Activated effector memory CD4-positive, alpha-beta T cell treated with anti-CD3 and anti-CD28 coated beads, Interleukin-2, amount 50 U/mL, for 16 hours (primary cell): ENCODE results near the gene TDP2.
"Not testable (repeated sequence)": the region's sequence is repeated elsewhere in the genome, so short reads cannot be mapped to it uniquely, and the experiment has no call there.

ENCODE experiments used
- DNase-seq: peaks from one replicate; pipeline ENCODE4 v3.0.0-alpha.2; 2020

TDP2 gene

GRCh38 chr6:24678792-24679352 is 12.2 kb upstream of the TDP2 start:
- DNase-seq: not testable (repeated sequence)

GRCh38 chr6:24673625-24674024 is 6.9 kb upstream of the TDP2 start:
- DNase-seq: no peak

GRCh38 chr6:24672620-24673182 is 6.0 kb upstream of the TDP2 start:
- no peak for DNase-seq

GRCh38 chr6:24671077-24671476 is 4.4 kb upstream of the TDP2 start:
- not testable (repeated sequence) for DNase-seq

- DNase-seq: not testable (repeated sequence)
Measured at GRCh38 chr6:24670492-24670891, 3.8 kb upstream of the TDP2 start.

GRCh38 chr6:24668997-24669361 is 2.3 kb upstream of the TDP2 start:
- DNase-seq: no peak

- DNase-seq: not testable (repeated sequence)
Measured at GRCh38 chr6:24668066-24668996, 1.6 kb upstream of the TDP2 start.

GRCh38 chr6:24667378-24667803 is 692 bp upstream of the TDP2 start:
- DNase-seq: no peak

- DNase-seq: peak; percentile 82
Measured at GRCh38 chr6:24666097-24666640, 530 bp downstream of the TDP2 start.

GRCh38 chr6:24664046-24664987 is 2.4 kb downstream of the TDP2 start:
- DNase-seq: no peak

- DNase-seq: no peak
Measured at GRCh38 chr6:24663189-24663588, 3.5 kb downstream of the TDP2 start.

GRCh38 chr6:24662236-24662635 is 4.5 kb downstream of the TDP2 start:
- DNase-seq: no peak

- not testable (repeated sequence) for DNase-seq
Measured at GRCh38 chr6:24661759-24662158, 4.9 kb downstream of the TDP2 start.

GRCh38 chr6:24660105-24660504 is 6.6 kb downstream of the TDP2 start:
- DNase-seq: no peak

GRCh38 chr6:24659561-24659960 is 7.1 kb downstream of the TDP2 start:
- no peak for DNase-seq

- DNase-seq: no peak
Measured at GRCh38 chr6:24658573-24659560, 7.8 kb downstream of the TDP2 start.

- no peak for DNase-seq
Measured at GRCh38 chr6:24655215-24655614, 11.5 kb downstream of the TDP2 start.

GRCh38 chr6:24650365-24650764 is 16.3 kb downstream of the TDP2 start:
- no peak for DNase-seq

- no peak for DNase-seq
Measured at GRCh38 chr6:24649691-24650090, 17.0 kb downstream of the TDP2 start.

- no peak for DNase-seq
Measured at GRCh38 chr6:24648276-24648675, 18.4 kb downstream of the TDP2 start.

GRCh38 chr6:24646771-24647170 is 19.9 kb downstream of the TDP2 start:
- no peak for DNase-seq
